ENCODE measurements around the gene S100A16. TPM values are rescaled to one million over a fixed set of nuclear protein-coding genes. Genes with fewer than 3 reads are reported as not detected.

The S100A16 gene
- total and polyA plus RNA-seq, 4 donors = 70.6 to 182 (median 141) TPM

GRCh38 chr1:153638261-153638660 lies 25.3 kb upstream of the S100A16 start:
- Histone ChIP-seq H3K4me1 (ENCODE audit: control insufficient read depth in 5 of 5, insufficient read depth in 5 of 5, low read length in 5 of 5) (peaks cover 0 to 15% (median 7%) of the 10 kb centered on the region in 5 donors), H3K9ac (ENCODE audit: insufficient read depth in 1 of 2, low read length in 2 of 2) (peak overlapping the region in 1 of 2 donors; percentile 42), H3K27me3 (ENCODE audit: control insufficient read depth in 3 of 3, insufficient read depth in 3 of 3, low read length in 2 of 3) (no peaks in the 10 kb centered on the region), H3K4me3 (no peak overlapping the region), H3K27ac (ENCODE audit: low read depth in 1 of 2, low read length in 1 of 2) (peak overlapping the region in 1 of 2 donors; percentile 49), H3K9me3 (ENCODE audit: control insufficient read depth in 4 of 4, insufficient read depth in 3 of 4, low read length in 3 of 4) (no peaks in the 10 kb centered on the region), H3K36me3 (ENCODE audit: control insufficient read depth in 4 of 4, insufficient read depth in 4 of 4, low read length in 4 of 4) (peaks cover 33 to 60% (median 47%) of the 10 kb centered on the region in 4 donors)
- TF ChIP-seq CTCF (IDR thresholded peaks at IDR 0.05; ENCODE audit: control extremely low read depth, extremely low read depth) = no peak
- ATAC-seq (ENCODE audit: insufficient read depth, low FRiP score) = no peak
- no peak for DNase-seq
- 92 to 94% methylated on average over 6 of the region's 6 CpGs for WGBS, 2 donors

- peaks cover 19 to 42% (median 33%) of the 10 kb centered on the region in 4 donors for H3K36me3 ChIP-seq (ENCODE audit: control insufficient read depth in 4 of 4, insufficient read depth in 4 of 4, low read length in 4 of 4)
- H3K27ac ChIP-seq (ENCODE audit: low read depth in 1 of 2, low read length in 1 of 2) = peak overlapping the region in 1 of 2 donors; percentile 84
- H3K27me3 ChIP-seq (ENCODE audit: control insufficient read depth in 3 of 3, insufficient read depth in 3 of 3, low read length in 2 of 3) = no peaks in the 10 kb centered on the region
- DNase-seq (no peak), ATAC-seq (ENCODE audit: insufficient read depth, low FRiP score) (no peak)
- WGBS, 2 donors = 91 to 92% methylated on average over 9 of the region's 9 CpGs
- H3K9ac ChIP-seq (ENCODE audit: insufficient read depth in 1 of 2, low read length in 2 of 2) = no peak overlapping the region
- H3K4me1 ChIP-seq (ENCODE audit: control insufficient read depth in 5 of 5, insufficient read depth in 5 of 5, low read length in 5 of 5) = peaks cover 0 to 15% (median 9%) of the 10 kb centered on the region in 5 donors
- TF ChIP-seq CTCF (IDR thresholded peaks at IDR 0.05; ENCODE audit: control extremely low read depth, extremely low read depth) = no peak
- H3K9me3 ChIP-seq (ENCODE audit: control insufficient read depth in 4 of 4, insufficient read depth in 3 of 4, low read length in 3 of 4) = no peaks in the 10 kb centered on the region
- H3K4me3 ChIP-seq = no peak overlapping the region
Measured at GRCh38 chr1:153636312-153636711, 23.4 kb upstream of the S100A16 start.

- no peaks in the 10 kb centered on the region for H3K27me3 ChIP-seq (ENCODE audit: control insufficient read depth in 3 of 3, insufficient read depth in 3 of 3, low read length in 2 of 3)
- H3K27ac ChIP-seq (ENCODE audit: low read depth in 1 of 2, low read length in 1 of 2) = peak overlapping the region; percentile 40 to 84
- H3K4me1 ChIP-seq (ENCODE audit: control insufficient read depth in 5 of 5, insufficient read depth in 5 of 5, low read length in 5 of 5) = peaks cover 0 to 12% (median 9%) of the 10 kb centered on the region in 5 donors
Measured at GRCh38 chr1:153635872-153636271, 22.9 kb upstream of the S100A16 start.

More at GRCh38 chr1:153635872-153636271, 22.9 kb upstream of the S100A16 start:
- DNase-seq = no peak
- no peak overlapping the region for H3K9ac ChIP-seq (ENCODE audit: insufficient read depth in 1 of 2, low read length in 2 of 2)
- no peak for TF ChIP-seq CTCF (IDR thresholded peaks at IDR 0.05; ENCODE audit: control extremely low read depth, extremely low read depth)
- H3K36me3 ChIP-seq (ENCODE audit: control insufficient read depth in 4 of 4, insufficient read depth in 4 of 4, low read length in 4 of 4) = peaks cover 19 to 38% (median 31%) of the 10 kb centered on the region in 4 donors
- ATAC-seq (ENCODE audit: insufficient read depth, low FRiP score) = no peak
- H3K9me3 ChIP-seq (ENCODE audit: control insufficient read depth in 4 of 4, insufficient read depth in 3 of 4, low read length in 3 of 4) = no peaks in the 10 kb centered on the region
- 87 to 92% methylated on average over 7 of the region's 7 CpGs for WGBS, 2 donors
- no peak overlapping the region for H3K4me3 ChIP-seq

All from lung (tissue), 12 donors.